CD4-positive, alpha-beta T cell treated with Interleukin-2 at 100 ng/mL for 4 hours (primary cell): ENCODE results near the gene EHMT1.
"Not testable (repeated sequence)": the region's sequence is repeated elsewhere in the genome, so short reads cannot be mapped to it uniquely, and the experiment has no call there.

Experiments
- DNase-seq: peaks from one replicate; pipeline ENCODE4 v3.0.0-alpha.2; 2020; ENCODE audit warnings: low spot score

EHMT1 gene

DNA sequence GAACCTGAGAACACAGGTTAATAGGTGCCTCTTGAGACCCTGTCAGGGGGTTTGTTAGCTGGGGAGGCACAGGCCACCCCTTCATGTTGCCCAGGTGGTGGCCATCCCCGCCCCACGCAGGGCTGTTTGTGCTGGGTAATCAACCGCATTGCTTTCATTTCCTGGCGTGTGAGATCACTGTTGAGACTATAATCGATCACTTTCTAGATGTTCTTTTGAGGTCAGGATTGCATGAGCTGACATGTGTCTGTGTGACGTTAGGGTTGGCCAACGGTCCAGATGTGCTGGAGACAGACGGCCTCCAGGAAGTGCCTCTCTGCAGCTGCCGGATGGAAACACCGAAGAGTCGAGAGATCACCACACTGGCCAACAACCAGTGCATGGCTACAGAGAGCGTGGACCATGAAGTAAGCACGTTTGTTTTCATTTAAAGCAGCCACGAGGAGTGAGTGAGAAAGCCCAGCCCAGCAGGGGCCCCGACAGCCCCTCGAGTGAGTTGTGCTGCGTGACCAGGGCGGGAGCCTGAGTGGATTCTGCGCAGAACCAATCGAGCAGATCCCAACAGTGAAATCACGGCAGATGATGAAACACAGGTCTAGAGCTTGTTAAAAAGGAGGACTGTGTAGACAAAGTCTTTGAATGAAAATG, 143.7 kb downstream of the EHMT1 start:
- no peak for DNase-seq

DNA sequence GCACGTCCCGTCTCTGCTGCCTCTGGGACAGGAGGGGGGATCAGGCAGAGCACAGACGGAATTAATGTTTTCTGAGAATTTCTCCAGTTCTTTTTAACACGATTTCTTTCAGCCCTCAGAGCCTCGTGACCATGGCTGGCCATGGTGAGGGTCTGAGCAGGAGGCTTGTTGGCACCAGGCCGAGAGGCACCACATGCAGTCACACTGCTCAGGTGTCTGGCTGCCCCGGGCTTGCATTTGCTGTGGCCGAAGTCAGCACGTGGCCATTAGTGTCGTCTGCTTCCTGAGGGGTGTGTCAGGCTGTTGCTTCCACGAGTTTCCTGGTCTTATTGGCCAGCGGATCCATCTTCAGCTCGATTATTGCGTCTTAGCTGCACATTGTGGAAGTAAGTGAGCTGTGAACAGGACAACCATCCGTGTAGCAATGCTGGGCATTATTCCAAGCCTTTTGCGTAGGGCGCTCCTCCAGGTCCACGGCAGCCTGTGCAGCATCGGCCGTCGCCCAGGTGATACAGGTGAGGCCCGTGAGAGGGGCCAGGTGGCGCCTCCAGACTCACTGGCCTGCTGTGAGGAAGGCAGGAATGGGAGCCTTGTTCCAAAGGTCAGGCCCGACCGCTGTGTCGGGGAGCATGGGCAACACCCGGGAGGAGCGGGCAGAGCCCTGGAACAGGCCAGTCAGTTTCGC, 144.6 kb downstream of the EHMT1 start:
- DNase-seq, result no peak

DNA sequence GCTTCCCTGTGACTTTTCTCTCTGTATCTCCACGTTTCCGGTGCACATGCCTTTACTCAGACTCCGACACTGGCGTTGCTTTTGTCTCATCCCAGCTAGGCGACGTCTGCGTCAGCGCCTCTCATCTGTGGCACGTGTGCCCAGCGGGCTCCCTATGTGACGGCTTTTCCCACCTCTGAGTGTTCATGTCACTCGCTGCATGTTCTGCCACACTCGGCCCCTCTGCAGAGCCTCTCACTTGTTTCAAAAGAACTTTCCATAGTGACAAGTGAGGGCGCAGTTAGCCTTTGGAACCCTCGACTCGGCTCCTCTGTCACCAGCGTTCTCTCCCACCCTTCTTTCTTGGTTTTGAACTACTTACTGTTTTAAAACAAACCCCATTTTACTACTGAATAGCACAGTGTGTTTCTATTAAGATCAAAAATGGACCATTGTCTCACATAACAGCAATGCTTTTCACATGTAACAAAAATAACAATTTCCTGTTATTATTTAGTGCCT, 145.4 kb downstream of the EHMT1 start:
- no peak for DNase-seq

DNA sequence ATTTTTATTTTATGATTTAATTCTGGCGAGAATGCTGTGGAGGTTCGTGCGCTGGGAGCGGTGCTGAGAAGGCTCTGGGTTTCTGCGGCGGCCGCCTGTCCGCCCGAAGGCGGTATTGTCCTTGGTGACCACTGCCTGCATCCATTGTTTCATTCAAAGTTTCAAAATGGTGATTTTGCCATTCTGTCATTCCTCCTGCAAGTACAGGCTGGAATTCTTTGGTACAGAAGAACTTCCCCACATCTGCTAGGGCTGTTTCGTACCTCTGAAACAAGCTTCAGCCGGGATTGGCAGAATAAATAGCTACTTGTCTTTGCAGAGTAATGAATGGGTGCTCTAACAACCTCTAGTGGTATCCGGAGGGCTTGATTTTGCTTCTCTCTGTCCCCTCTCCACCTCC, 146.2 kb downstream of the EHMT1 start:
- DNase-seq, result no peak

DNA sequence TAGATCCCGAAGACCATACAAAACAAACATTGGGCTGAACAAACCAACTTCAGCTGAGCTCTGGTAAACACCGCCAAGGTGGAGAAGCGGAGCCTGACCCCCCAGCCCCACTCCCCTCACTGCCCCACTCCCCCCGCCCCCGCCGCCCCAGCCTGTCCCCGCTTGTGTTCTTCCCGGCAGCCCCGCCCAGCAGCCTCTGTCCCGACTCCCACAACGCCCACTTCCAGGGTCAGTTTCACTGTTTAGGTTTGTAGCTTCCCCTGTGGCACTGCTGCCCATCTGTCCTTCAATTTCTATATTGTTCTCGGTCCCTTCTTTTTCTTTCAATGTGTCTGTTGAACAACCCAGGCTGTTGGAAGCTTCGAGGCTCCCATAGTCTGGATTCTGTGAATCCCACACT, 146.7 kb downstream of the EHMT1 start:
- DNase-seq, result no peak

DNA sequence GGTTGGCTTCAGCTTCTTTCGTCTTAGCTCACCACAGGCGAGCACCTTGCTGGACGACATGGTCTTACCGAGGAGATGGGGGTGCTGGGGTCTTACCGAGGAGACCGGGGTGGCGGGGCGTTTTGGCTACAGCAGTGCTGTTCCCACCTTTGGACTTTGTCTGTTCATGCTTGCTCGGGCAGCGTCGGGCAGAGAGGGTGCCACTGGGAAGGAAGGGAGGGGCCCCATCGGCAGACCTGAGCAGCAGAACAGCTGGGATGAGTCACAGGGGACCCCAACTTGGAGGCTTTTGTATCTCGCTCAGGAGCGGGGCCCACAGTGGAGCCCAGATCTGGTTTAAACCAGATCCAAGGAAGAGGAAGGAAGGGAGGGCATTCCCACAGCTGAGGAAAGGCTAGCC, 152.8 kb downstream of the EHMT1 start:
- no peak for DNase-seq

DNA sequence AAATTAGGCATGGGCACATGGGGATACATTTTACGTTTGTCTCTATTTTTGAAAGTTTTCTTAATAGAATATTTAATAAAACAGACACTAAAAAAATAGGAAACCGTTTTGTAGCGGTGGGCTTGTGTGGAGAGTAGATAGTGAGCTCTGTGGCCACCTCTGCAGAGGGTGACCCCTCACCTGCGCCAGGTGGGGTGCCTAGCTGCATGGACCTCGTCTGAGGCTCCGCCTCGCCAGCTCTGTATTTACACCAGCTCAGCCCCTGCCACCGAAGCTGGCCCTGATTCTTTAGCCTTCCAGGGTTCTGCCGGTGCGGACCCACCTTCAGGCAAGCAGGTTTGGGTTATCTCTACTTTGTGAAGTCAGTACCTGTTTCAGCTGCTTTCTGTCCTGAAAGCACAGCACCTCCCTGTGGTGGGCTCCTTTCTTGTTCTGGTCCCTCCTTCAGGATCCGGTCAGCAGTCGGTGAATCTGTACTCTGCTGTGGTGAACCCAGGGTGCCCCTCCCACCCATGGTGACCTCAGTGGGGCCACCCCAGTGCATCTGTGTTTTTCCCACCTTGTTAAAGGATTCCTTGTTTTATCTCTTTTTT, 153.6 kb downstream of the EHMT1 start:
- no peak for DNase-seq

DNA sequence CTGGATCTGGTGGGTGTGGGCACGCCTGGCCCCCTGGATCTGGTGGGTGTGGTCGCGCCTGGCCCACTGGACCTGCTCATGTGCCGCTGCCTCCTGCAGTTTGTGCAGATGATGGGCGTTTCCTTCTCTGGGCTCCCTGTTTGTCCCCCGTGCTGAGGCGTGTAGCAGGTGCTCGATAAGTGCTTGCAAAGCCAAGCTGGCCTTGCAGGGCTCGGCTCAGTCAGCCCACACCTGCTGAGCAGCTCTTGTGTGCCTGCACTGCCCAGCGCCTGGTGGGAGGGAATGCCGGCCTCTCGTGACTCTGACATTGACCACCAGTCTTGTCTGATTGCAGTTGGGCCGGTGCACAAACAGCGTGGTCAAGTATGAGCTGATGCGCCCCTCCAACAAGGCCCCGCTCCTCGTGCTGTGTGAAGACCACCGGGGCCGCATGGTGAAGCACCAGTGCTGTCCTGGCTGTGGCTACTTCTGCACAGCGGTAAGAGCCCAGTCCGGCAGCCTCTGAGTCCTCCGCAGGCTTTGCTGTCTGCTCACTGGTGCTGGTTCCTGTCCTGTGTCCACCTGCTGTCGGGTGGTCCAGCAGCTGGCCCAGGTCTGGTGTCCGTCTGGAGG, 156.1 kb downstream of the EHMT1 start:
- DNase-seq, result no peak

DNA sequence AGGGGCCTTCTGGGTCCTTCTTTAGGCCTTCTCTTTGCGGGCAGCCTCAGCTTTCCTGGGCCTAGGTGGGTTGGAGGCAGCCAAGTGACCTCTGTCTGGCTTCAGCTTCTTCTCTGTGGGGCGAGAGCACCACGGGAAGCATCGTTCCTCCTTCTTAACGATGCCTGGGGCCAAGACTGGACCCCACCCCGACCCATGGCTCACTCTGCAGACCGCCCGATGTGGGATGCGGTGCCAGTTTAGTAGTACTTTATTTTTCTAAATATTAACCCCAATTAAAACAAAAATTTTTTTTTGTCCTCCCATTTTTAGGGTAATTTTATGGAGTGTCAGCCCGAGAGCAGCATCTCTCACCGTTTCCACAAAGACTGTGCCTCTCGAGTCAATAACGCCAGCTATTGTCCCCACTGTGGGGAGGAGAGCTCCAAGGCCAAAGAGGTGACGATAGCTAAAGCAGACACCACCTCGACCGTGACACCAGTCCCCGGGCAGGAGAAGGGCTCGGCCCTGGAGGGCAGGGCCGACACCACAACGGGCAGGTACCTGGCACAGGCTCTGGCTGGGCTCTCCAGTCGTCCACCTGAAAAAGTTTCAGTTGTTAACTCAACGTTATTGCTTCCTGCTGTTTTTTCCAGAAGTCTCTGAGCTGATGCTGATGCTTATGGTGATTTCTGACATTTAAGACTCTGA, 157.6 kb downstream of the EHMT1 start:
- DNase-seq, result no peak

DNA sequence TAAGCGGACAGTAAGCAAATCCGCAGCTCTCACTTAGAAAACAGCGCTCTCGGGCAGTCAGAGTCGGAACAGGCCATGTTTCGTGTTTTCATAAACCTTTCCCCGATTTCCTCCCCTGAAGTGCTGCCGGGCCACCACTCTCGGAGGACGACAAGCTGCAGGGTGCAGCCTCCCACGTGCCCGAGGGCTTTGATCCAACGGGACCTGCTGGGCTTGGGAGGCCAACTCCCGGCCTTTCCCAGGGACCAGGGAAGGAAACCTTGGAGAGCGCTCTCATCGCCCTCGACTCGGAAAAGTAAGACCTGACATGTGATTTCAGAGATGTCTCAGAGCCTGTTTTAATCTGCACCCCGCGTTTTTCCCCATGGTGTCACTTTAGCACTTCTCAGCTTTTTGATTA, 159.0 kb downstream of the EHMT1 start:
- no peak for DNase-seq

DNA sequence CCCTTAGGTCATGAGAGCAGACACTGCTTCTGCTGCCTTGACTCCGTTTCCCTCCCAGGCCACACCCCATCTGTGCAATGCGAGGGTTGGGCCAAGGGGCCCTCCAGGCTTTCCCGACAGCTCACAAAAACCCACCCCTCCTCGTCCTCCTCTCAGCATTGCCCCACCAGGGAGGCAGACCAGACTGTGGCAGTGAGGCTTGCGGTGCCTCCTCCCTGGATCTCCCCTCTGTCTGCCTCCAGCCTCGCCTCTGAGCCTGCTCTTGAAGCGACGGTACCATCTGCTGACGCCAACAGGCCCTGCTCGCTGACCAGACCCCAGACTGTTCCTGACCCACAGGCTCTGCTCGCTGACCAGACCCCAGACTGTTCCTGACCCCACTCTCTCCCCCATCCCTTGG, 159.5 kb downstream of the EHMT1 start:
- DNase-seq, result no peak

DNA sequence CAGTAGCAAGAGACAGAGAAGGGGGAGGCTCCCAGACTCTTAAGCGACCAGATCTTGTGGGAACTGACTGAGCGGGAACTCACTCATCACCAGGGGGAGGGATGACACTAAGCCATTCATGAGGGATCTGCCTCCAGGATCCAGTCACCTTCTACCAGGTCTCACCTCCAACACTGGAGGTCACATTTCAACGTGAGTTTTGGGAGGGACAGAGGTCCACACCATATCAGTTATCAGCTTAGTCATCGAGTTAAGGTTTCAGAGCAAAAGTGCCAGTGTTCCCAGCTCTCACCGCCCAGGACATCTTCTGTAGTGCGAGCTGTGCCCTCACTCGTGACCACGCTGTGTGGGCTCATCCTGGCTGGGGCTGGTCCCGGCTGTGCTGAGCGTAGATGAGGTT, 160.1 kb downstream of the EHMT1 start:
- DNase-seq, result no peak

DNA sequence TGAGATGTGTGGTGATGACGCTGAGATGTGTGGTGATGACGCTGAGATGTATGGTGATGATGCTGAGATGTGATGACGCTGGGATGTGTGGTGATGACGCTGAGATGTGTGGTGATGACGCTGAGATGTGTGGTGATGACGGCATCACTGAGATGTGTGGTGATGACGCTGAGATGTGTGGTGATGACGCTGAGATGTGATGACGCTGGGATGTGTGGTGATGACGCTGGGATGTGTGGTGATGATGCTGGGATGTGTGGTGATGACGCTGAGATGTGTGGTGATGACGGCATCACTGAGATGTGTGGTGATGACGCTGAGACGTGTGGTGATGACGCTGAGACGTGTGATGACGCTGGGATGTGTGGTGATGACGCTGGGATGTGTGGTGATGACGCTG, 161.2 kb downstream of the EHMT1 start:
- DNase-seq, result not testable (repeated sequence)

DNA sequence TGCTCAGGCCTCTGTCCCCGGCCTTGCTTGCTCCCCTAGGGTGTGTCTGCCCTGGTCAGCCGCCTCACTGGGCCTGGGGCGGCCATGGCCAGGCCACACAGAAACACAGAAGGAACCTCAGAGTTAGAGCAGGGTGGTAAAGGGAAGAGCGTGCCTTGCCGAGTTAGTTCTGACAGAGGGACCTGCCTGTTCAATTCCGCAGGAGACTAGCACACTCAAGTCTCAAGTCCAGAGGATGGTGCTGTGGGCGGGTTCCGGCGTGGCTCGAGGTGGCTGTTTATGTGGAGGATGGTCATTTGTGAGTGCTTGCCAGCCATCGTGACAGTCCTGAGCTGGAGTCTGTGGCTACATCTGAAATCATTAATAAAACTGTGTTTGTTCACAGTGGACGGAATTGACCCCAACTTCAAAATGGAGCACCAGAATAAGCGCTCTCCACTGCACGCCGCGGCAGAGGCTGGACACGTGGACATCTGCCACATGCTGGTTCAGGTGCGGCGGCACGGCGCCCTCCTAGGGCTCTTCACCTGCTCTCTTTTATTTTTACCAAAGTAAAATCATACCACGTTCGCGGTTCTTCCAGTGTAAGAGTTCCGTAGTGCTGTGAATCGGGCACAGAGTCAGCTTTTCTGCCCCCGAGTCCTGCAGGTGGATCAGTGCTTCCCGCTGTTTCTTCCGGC, 163.2 kb downstream of the EHMT1 start:
- DNase-seq, result no peak

DNA sequence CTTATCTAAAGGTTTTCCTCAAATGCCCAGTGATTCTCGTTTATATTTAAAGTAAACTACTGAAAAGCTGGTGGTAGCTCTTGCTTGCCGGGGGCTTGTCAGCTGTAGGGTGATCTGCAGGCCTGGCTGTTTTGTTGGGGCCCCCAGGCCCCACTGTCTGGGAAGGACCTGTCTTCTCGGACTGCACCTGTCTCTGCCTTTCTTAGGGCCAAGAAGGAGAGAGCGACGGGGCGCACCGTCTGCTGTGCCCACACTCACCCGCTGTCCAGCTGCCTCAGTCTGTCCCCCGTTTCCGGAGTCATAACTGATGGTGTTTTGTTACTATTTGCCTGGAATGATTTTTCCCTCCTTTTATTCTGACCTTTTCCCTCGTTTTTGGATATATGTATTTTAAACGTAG, 164.7 kb downstream of the EHMT1 start:
- no peak for DNase-seq

DNA sequence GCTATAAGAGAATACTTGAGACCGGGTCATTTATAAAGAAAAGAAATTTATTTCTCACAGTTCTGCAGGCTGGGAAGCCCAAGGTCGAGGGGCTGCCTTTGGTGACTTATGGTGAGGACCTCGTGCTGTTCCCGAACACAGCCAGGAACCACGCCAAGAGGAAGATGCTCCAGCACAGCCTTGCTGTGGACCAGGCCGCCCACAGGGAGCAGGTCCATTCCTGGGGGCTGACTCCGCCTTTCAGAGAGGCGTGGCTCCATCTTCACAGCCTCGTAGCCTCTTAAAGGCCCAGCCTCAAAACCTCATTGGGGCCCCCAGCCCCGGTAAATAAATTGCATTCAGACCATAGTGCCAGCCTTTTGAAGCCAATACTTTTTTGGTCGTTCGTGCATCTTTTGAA, 165.2 kb downstream of the EHMT1 start:
- DNase-seq, result no peak

DNA sequence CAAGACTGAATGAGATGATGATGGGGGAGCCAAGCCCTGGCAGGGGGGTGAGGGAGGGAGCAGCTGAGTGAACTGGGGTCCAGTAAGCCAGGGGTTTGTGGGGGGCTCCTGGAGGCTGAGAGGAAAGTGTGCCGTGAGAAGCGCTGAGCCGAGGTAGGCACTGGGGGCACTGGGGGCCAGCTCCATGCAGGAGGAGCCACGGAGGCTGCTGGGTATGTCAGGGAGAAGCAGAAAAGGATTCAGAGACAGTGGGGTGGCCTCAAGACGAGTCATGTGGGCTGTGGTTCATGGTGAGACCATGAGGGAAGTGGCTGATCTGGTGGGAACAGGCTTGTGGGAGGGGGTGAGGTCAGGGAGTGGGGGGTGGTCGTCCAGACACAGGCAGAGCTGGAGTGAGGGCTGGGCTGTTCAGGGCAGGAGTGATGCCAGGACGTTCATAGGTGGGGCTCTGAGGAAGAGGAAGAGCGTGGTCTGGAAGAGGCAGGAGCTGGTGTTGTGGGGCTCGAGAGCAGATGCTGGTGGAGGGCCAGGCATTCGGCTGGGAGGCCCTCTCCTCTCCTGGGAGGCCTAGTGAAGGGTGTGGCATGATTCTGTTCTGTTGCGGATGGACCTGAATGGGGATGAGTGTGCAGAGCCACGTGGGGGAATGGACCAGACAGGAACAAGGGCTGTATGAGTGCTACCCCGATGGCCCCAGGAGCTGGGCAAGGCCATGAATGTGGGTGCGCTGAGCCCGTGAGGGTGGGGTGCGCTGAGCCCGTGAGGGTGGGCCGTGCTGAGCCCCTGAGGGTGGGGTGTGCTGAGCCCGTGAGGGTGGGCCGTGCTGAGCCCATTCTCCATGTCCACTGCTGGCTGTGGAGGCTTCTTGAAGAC, 166.1 kb downstream of the EHMT1 start:
- no peak for DNase-seq

DNA sequence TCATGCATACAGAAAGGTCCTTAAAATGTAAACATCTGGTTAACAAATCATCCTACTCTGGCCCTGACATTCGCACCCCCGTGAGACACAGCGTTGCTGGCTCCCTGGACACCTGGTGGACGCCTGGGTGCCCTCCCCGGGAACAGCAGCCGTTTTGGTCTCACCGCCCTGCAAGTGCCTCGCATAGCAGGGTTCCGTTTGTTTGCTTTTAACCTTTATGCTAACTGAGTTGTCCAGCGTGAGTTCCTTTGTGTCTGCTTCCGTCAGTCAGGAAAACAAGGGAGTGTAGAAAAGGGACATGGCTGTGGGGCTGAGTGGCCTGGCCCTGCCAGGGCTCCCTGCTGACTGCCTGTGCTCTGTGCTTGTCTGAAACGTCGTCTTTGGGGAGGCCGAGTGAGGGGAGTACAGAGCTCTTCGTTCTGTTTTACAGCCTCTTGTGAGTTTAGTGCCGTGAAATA, 166.9 kb downstream of the EHMT1 start:
- no peak for DNase-seq

DNA sequence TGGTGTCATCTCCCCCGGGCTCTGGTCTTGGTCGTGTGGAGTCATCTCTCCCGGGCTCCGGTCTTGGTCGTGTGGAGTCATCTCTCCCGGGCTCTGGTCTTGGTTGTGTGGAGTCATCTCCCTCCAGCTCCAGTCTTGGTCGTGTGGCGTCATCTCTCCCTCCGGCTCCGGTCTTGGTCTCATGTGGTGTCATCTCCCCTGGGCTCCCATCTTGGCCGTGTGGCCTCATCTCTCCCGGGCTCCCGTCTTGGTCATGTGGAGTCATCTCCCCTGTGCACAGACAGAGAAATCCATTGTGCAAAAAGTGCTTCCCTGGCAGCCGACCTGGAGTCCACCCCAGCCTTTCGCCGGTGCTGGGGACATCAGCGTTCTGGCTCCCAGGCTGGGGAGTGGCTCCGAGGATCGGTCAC, 167.7 kb downstream of the EHMT1 start:
- no peak for DNase-seq

DNA sequence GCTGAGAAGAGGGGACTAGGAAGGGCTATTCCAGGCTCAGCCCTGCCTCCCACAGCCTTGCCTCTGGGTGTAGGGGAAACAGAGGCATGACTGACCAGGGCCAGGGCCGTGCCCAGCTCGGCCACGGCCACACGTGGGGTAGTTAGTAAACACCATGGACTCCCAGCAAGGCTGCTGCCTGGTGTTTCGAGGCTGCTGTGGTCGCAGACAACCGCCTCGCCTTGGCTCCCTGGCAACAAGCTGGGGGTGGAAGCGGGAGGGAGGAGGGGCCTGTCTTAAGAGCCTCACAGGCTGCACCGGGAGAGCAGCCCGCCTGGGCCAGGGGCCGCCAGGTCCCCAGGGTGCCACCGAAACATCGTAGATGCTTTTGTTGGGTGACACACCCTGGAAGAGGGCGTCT, 168.6 kb downstream of the EHMT1 start:
- DNase-seq, result no peak
